Esophagus squamous epithelium (tissue), 4 donors: ENCODE results near the gene DOC2B.

Experiments used
- POLR2A ChIP-seq, 4 donors: fragments of 450-650 bp; IDR thresholded peaks; one replicate each; pipeline ENCODE4 v1.6.1; 2017; ENCODE audit warnings: antibody characterized with exemption in 4 of 4, mild to moderate bottlenecking in 4 of 4, moderate library complexity in 3 of 4
- TF ChIP-seq, protein P1 (sequence below), 6 experiments: fragments of 450-650 bp in 4 of 6; fragments of 200-600 bp in 2 of 6; sonication (generic) in 2 of 6; IDR thresholded peaks; one replicate each; pipeline ENCODE4 v1.5.1; 2016 to 2019; ENCODE audit warnings: antibody characterized with exemption in 6 of 6, mild to moderate bottlenecking in 4 of 6, moderate library complexity in 4 of 6

DNA sequence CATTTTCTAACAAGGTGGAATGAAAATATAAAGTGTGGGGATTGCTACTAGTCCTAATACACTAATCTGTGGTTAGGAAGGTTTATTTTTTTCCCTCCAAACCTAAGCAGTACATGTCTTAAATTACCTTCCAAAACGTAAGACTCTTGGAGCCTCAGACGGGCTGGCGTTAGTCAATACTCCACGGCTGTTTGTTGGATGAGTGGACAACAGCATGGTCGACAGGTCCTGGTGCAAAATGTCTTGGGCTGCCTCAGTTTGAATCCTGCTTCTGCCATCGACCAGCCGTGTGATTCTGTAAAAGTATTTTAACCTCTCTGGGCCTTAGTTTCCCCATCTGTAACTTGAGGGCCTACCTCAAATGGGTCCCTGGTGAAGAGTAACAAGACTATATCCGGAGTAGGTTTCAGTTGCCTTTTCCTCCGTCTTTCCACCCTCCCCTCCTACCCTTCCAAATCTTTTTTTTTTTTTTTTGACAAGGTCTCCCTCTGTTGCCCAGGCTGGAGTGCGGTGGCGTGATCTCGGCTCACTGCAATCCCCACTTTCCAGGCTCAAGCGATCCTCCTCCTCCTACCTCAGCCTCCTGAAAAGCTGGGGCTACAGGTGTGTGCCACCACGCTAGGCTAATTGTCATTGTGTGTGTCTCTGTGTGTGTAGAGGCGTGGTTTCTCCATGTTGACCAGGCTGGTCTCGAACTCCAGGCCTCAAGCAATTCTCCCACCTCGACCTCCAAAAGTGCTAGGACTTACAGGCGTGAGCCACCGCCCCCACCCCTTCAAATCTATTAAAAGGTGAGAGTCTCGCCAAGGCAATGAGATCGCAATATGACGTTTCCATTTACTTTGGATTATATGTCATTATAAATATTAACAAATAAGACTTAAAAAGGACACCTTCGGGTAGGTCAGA is 38.3 kb downstream of the DOC2B start:
- TF ChIP-seq, protein P1, sequence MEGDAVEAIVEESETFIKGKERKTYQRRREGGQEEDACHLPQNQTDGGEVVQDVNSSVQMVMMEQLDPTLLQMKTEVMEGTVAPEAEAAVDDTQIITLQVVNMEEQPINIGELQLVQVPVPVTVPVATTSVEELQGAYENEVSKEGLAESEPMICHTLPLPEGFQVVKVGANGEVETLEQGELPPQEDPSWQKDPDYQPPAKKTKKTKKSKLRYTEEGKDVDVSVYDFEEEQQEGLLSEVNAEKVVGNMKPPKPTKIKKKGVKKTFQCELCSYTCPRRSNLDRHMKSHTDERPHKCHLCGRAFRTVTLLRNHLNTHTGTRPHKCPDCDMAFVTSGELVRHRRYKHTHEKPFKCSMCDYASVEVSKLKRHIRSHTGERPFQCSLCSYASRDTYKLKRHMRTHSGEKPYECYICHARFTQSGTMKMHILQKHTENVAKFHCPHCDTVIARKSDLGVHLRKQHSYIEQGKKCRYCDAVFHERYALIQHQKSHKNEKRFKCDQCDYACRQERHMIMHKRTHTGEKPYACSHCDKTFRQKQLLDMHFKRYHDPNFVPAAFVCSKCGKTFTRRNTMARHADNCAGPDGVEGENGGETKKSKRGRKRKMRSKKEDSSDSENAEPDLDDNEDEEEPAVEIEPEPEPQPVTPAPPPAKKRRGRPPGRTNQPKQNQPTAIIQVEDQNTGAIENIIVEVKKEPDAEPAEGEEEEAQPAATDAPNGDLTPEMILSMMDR (IDR thresholded peaks at IDR 0.05), result no peak
- no peak for TF ChIP-seq POLR2A (IDR thresholded peaks at IDR 0.05)
